Mucosa of rectum (tissue), 2 donors: ENCODE measurements around the gene BLVRA.
"Not testable (repeated sequence)": the region's sequence is repeated elsewhere in the genome, so short reads cannot be mapped to it uniquely, and the experiment has no call there.

Source experiments
- H3K27ac ChIP-seq, 2 donors: one replicate each; pipeline ENCODE4 v1.7.0; 2013; ENCODE audit warnings: inconsistent platforms in 2 of 2, low read depth in 2 of 2, low read length in 2 of 2
- H3K27me3 ChIP-seq, 2 donors: one replicate each; pipeline ENCODE4 v1.7.0; 2013; ENCODE audit warnings: low read length in 2 of 2; ENCODE audit not compliant: control insufficient read depth in 2 of 2, insufficient read depth in 2 of 2
- H3K36me3 ChIP-seq, 2 donors: one replicate each; pipeline ENCODE4 v1.7.0; 2013; ENCODE audit warnings: low read length in 2 of 2; ENCODE audit not compliant: control insufficient read depth in 2 of 2, insufficient read depth in 2 of 2
- H3K4me1 ChIP-seq, 2 donors: one replicate each; pipeline ENCODE4 v1.7.0; 2013; ENCODE audit warnings: low read length in 2 of 2, mild to moderate bottlenecking in 1 of 2; ENCODE audit not compliant: control insufficient read depth in 2 of 2, insufficient read depth in 2 of 2
- H3K4me3 ChIP-seq, 2 donors: one replicate each; pipeline ENCODE4 v1.7.0; 2013; ENCODE audit warnings: low read length in 2 of 2
- H3K9ac ChIP-seq, 2 donors: one replicate each; pipeline ENCODE4 v1.7.0; 2013; ENCODE audit warnings: low read length in 2 of 2, low read depth in 1 of 2, mild to moderate bottlenecking in 1 of 2
- H3K9me3 ChIP-seq, 2 donors: one replicate each; pipeline ENCODE4 v1.7.0; 2013; ENCODE audit warnings: low read length in 2 of 2; ENCODE audit not compliant: control insufficient read depth in 2 of 2
- donor health status: healthy.
- donor health status: Normal muscosa, but diverticular disease.

The BLVRA gene

DNA sequence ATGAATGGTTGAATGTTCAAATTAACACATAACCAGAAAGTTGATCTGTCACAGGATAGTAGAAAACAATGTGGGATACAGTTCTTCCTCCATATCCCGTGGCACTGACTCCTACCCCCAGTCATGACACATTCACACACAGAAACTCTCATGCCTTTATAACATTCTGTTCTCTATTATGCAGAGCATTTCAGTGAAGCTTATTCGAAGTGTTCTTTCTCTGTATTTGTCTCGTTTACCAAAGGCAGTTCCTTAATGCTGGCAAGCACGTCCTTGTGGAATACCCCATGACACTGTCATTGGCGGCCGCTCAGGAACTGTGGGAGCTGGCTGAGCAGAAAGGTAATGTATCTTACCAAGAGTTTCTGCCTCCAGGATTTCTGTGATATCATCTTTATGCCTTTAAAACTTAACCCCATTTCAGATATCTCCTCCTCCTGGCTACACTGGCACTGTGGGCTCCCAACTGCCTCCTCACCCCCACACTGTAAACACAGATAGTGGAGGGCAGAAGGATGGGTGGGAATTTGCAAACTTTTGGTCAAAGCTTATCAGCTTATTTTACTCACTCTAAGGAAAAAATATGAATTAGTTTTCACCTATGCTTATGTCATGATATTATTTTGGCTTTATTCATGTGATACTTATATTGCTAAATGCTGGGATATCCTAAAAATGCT, 34.1 kb downstream of the BLVRA start:
- H3K4me3 ChIP-seq, result no peak overlapping the region
- H3K36me3 ChIP-seq, result peaks cover 0 to 8% of the 10 kb centered on the region in 2 donors
- H3K27ac ChIP-seq, result no peak overlapping the region
- no peaks in the 10 kb centered on the region for H3K4me1 ChIP-seq
- H3K27me3 ChIP-seq, result no peaks in the 10 kb centered on the region
- H3K9ac ChIP-seq, result no peak overlapping the region
- no peaks in the 10 kb centered on the region for H3K9me3 ChIP-seq

DNA sequence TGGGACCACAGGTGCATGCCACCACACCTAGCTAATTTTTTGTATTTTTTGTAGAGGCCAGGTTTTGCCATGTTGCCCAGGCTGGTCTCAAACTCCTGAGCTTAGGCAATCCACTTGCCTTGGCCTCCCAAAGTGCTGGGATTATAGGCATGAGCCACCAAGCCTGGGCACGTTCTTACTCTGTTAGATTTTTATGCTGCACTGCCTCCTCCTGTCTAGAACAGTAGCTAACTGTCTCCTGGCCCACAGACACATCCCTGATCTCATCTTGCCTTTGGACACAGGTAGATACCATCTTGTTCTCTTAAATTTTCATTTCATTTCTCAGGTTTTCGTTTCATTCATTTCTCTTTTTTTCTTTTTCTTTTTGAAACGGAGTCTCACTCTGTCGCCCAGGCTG, 41.1 kb downstream of the BLVRA start:
- Histone ChIP-seq H3K36me3 (peaks cover 0 to 3% of the 10 kb centered on the region in 2 donors), H3K27me3 (no peaks in the 10 kb centered on the region), H3K9me3 (no peaks in the 10 kb centered on the region), H3K9ac (no peak overlapping the region), H3K4me1 (no peaks in the 10 kb centered on the region), H3K27ac (no peak overlapping the region), H3K4me3 (no peak overlapping the region)

DNA sequence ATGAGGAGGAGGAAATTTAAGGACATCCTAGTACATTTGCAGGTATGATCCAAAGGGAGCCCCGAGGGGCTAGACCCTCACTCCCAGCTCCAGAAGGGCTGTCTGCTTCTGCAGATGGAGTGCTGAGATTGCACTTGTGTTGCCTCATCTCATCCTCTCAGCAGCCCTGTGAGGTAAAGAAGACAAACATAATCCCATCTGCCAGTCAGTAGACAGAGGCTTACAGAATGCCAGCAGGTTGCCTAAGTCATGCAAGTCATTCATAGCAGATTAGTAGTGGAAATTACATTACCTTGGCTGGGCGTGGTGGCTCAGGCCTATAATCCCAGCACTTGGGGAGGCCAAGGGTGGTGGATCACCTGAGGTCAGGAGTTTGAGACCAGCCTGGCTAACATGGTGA, 45.4 kb downstream of the BLVRA start:
- Histone ChIP-seq H3K36me3 (peaks cover 0 to 5% of the 10 kb centered on the region in 2 donors), H3K4me1 (no peaks in the 10 kb centered on the region), H3K27ac (no peak overlapping the region), H3K4me3 (no peak overlapping the region), H3K9ac (no peak overlapping the region), H3K9me3 (no peaks in the 10 kb centered on the region), H3K27me3 (no peaks in the 10 kb centered on the region)

- peaks cover 0 to 5% of the 10 kb centered on the region in 2 donors for H3K36me3 ChIP-seq
- H3K4me1 ChIP-seq, result no peaks in the 10 kb centered on the region
- H3K27ac ChIP-seq, result no peak overlapping the region
- H3K9ac ChIP-seq, result no peak overlapping the region
- no peaks in the 10 kb centered on the region for H3K9me3 ChIP-seq
- no peaks in the 10 kb centered on the region for H3K27me3 ChIP-seq
- no peak overlapping the region for H3K4me3 ChIP-seq
Observed at GRCh38 chr7:43808410-43808809, 49.9 kb downstream of the BLVRA start.

DNA sequence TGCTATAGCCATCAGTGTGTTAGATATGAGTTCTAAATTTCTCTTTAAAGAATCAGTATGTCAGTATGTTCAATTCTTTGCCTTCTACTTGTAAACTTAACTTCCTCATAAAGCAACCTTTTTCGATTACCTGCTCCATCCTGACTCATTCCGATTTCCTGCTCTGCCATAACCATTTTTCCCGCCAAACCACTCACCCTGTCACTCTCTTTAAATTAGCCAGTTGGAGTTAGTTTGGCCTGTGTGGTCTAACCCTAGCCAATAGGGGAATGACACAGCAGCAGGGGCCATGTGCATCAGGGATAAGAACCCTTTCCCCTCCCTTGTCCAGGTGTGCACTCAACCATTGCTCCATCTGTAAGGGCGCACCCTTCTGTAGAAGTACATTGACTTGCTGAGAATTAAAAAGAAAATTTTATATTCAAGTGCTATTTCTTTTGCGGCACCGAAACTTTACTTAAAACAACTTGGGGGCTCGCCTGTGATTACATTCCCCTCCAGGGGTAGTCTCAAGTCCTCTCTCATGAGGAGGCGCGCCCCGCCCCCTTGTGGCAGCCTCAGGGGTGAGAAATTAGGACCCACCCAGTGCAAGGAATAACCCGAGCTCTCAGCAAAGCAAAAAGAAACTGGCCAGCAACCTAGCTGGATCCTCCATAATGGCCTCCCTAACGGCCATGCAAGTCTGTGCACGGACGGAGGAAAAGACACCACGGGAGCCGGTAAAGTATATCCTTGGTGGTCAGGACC, 51.9 kb downstream of the BLVRA start:
- not testable (repeated sequence) for H3K9ac ChIP-seq, H3K4me3 ChIP-seq, H3K27ac ChIP-seq, H3K36me3 ChIP-seq, H3K9me3 ChIP-seq, H3K4me1 ChIP-seq, H3K27me3 ChIP-seq

DNA sequence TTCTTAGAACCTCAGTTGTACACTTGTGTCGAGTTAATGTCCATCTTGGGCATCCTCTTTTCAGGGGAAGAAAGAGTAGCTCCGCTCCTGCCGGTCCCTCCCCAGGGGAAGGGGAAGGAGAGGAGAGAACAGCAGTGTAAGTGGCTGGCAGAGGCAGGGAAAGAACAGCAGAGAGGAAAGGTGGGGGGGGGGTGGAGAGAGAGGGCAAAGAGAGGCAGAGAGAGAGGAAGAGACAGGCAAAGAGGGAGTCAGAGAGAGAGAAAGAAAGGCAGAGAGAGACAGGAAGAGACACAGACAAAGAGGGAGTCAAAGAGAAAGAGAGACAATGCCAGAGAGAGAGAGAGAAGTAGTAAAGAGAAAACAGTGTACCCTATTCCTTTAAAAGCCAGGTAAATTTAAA, 56.9 kb downstream of the BLVRA start:
- H3K36me3 ChIP-seq, result no peaks in the 10 kb centered on the region
- H3K4me3 ChIP-seq, result no peak overlapping the region
- H3K27me3 ChIP-seq, result no peaks in the 10 kb centered on the region
- no peak overlapping the region for H3K27ac ChIP-seq
- no peaks in the 10 kb centered on the region for H3K4me1 ChIP-seq
- H3K9me3 ChIP-seq, result no peaks in the 10 kb centered on the region
- no peak overlapping the region for H3K9ac ChIP-seq

DNA sequence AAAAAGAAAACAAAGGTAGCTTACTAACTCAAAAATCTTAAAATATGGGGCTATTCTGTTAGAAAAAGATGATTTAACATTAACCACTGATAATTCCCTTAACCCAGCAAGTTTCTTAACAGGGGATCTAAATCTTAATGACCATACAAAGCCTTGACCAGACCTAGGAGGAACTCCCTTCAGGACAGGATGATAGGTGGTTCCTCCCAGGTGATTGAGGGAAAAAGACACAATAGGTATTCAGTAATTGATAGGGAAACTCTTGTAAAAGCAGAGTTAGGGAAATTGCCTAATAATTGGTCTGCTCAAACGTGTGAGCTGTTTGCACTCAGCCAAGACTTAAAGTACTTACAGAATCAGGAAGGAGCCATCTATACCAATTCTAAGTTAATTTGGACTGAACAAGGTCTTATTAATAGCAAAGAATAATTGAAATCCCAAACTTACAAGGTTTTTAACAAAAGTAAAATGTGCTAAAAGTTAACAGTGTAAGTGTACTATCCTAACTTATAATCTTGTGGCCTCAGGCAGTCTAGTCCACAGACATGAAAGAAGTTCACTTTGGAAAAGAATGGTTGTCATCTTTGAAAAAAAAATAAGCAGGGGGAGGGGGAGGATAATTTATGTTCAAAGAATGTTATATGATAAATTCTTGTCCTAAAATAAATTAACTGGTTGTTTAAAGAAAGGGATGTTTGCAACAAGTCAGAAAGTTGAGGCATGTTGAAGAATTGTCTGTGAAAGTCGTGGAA, 57.7 kb downstream of the BLVRA start:
- H3K27me3 ChIP-seq, H3K9ac ChIP-seq, H3K36me3 ChIP-seq, H3K4me3 ChIP-seq, H3K4me1 ChIP-seq, H3K27ac ChIP-seq, H3K9me3 ChIP-seq: not testable (repeated sequence)

- H3K9me3 ChIP-seq, H3K36me3 ChIP-seq, H3K4me3 ChIP-seq, H3K9ac ChIP-seq, H3K4me1 ChIP-seq, H3K27ac ChIP-seq: not testable (repeated sequence)
- peaks cover 7 to 12% of the 10 kb centered on the region in 2 donors for H3K27me3 ChIP-seq
Observed at GRCh38 chr7:43823425-43823824, 64.9 kb downstream of the BLVRA start.

- Histone ChIP-seq H3K4me3 (no peak overlapping the region), H3K27ac (no peak overlapping the region), H3K4me1 (no peaks in the 10 kb centered on the region), H3K27me3 (peaks cover 8 to 12% of the 10 kb centered on the region in 2 donors), H3K9me3 (no peaks in the 10 kb centered on the region), H3K36me3 (no peaks in the 10 kb centered on the region), H3K9ac (no peak overlapping the region)
Observed at GRCh38 chr7:43823941-43824340, 65.5 kb downstream of the BLVRA start.

GRCh38 chr7:43824513-43824912, 66.0 kb downstream of the BLVRA start:
- not testable (repeated sequence) for H3K4me3 ChIP-seq, H3K9ac ChIP-seq, H3K4me1 ChIP-seq, H3K9me3 ChIP-seq, H3K27ac ChIP-seq, H3K36me3 ChIP-seq
- peaks cover 11 to 12% of the 10 kb centered on the region in 2 donors for H3K27me3 ChIP-seq
